GM12891 (cell line): ENCODE data around the gene GPR37L1.

ENCODE experiments used
- DNase-seq: peaks from one replicate; pipeline ENCODE4 v3.0.0; 2011; ENCODE audit warnings: low spot score; ENCODE audit not compliant: insufficient read length
- FAIRE-seq: peaks from 2 replicates; lab custom pipeline; 2011; peaks lifted over from hg19 to GRCh38; lab: Jason Lieb, UNC
- PAX5 ChIP-seq: IDR thresholded peaks from 2 replicates; pipeline ENCODE4 v1.6.1; 2011; ENCODE audit warnings: low read length, moderate library complexity, mild to moderate bottlenecking; ENCODE audit not compliant: insufficient read depth, severe bottlenecking
- POLR2A ChIP-seq: IDR thresholded peaks from 2 replicates; pipeline ENCODE4 v1.6.1; 2011; ENCODE audit warnings: low read depth, low read length, control low read depth
- POLR2AphosphoS5 ChIP-seq: IDR thresholded peaks from 2 replicates; pipeline ENCODE4 v1.6.1; 2011; ENCODE audit warnings: low read depth, low read length, control low read depth
- POU2F2 ChIP-seq: IDR thresholded peaks from 2 replicates; pipeline ENCODE4 v1.6.1; 2011; ENCODE audit warnings: low read depth, mild to moderate bottlenecking, control low read depth, low read length, moderate library complexity
- SPI1 ChIP-seq: IDR thresholded peaks from 2 replicates; pipeline ENCODE4 v1.6.1; 2011; ENCODE audit warnings: low read depth, low read length, control low read depth
- TAF1 ChIP-seq: IDR thresholded peaks from 2 replicates; pipeline ENCODE4 v1.6.1; 2011; ENCODE audit warnings: low read depth, low read length, control low read depth

Gene GPR37L1

GRCh38 chr1:202154148-202154765 is 31.5 kb downstream of the GPR37L1 start:
- no peak for FAIRE-seq
- TF ChIP-seq POLR2A = no peak
- TF ChIP-seq POU2F2 = 0 out of 2 replicates have a peak, but pooled peaks have one; percentile 15
- no peak for DNase-seq

- TF ChIP-seq POU2F2 = no peak
- TF ChIP-seq PAX5 = no peak
- TF ChIP-seq SPI1 = no peak
- no peak for TF ChIP-seq TAF1
- TF ChIP-seq POLR2AphosphoS5 = no peak
- no peak; the same call in 1 of the 2 replicates for TF ChIP-seq POLR2A
- DNase-seq (no peak), FAIRE-seq (peak; percentile 61)
Measured at GRCh38 chr1:202154766-202155477, 32.2 kb downstream of the GPR37L1 start.

GRCh38 chr1:202155478-202156021 is 32.8 kb downstream of the GPR37L1 start:
- no peak for DNase-seq

GRCh38 chr1:202156590-202156989 is 33.9 kb downstream of the GPR37L1 start:
- FAIRE-seq (no peak), DNase-seq (no peak)
- TF ChIP-seq POU2F2 (no peak), TAF1 (no peak), POLR2AphosphoS5 (no peak), PAX5 (no peak), POLR2A (no peak), SPI1 (no peak)

More at GRCh38 chr1:202155478-202156021, 32.8 kb downstream of the GPR37L1 start:
- FAIRE-seq = no peak
- TF ChIP-seq TAF1 (no peak), POLR2AphosphoS5 (no peak), SPI1 (no peak), POLR2A (no peak), POU2F2 (no peak), PAX5 (no peak)

GRCh38 chr1:202157945-202158344 is 35.2 kb downstream of the GPR37L1 start:
- no peak for TF ChIP-seq PAX5
- TF ChIP-seq POLR2A = no peak
- TF ChIP-seq TAF1 = no peak
- TF ChIP-seq POU2F2 = no peak
- no peak for TF ChIP-seq POLR2AphosphoS5
- no peak for TF ChIP-seq SPI1
- no peak for FAIRE-seq

GRCh38 chr1:202158810-202159533 is 36.3 kb downstream of the GPR37L1 start:
- TF ChIP-seq POLR2A = no peak
- no peak; the same call in 1 of the 2 replicates for TF ChIP-seq TAF1
- TF ChIP-seq SPI1 = no peak
- TF ChIP-seq PAX5 = no peak
- peak; percentile 91; the same call in 1 of the 2 replicates for TF ChIP-seq POU2F2
- peak; percentile 16; the same call in 1 of the 2 replicates for TF ChIP-seq POLR2AphosphoS5
- peak; percentile 45 for DNase-seq
- peak; percentile 68 for FAIRE-seq

More at GRCh38 chr1:202157945-202158344, 35.2 kb downstream of the GPR37L1 start:
- no peak for DNase-seq

- FAIRE-seq (peak; percentile 84), DNase-seq (peak; percentile 51)
- TF ChIP-seq POU2F2 (peak; percentile 80), SPI1 (no peak), POLR2A (peak; percentile 76), TAF1 (peak; percentile 71; the same call in 1 of the 2 replicates)
Measured at GRCh38 chr1:202159534-202160371, 37.0 kb downstream of the GPR37L1 start.

GRCh38 chr1:202160377-202160940 is 37.7 kb downstream of the GPR37L1 start, which contains the start of gene PTPN7:
Gene PTPN7, minus strand, starts transcription at chr1:202160602. Its CDS starts 1,200 bp downstream, at chr1:202159402.
- DNase-seq (peak; percentile 54), FAIRE-seq (peak; percentile 74)
- TF ChIP-seq SPI1 = peak; percentile 46; the same call in 1 of the 2 replicates
- peak; percentile 47 for TF ChIP-seq POLR2AphosphoS5
- peak; percentile 17; the same call in 1 of the 2 replicates for TF ChIP-seq TAF1
- TF ChIP-seq POU2F2 = no peak
- TF ChIP-seq POLR2A = no peak; the same call in none of the 2 replicates
